WI38 (cell line): ENCODE measurements around the gene SPAST.
"Not testable (repeated sequence)": the region's sequence is repeated elsewhere in the genome, so short reads cannot be mapped to it uniquely, and the experiment has no call there.

ENCODE experiments used
- H3K4me3 ChIP-seq: 2 replicates; pipeline ENCODE4 v1.5.1; 2011; ENCODE audit warnings: low read depth, mild to moderate bottlenecking, control low read depth, low read length
- TF ChIP-seq, protein P1 (sequence below): IDR thresholded peaks from 2 replicates; pipeline ENCODE4 v1.5.1; 2012; ENCODE audit warnings: low read depth, mild to moderate bottlenecking, control low read depth, low read length

Gene SPAST, protein sequence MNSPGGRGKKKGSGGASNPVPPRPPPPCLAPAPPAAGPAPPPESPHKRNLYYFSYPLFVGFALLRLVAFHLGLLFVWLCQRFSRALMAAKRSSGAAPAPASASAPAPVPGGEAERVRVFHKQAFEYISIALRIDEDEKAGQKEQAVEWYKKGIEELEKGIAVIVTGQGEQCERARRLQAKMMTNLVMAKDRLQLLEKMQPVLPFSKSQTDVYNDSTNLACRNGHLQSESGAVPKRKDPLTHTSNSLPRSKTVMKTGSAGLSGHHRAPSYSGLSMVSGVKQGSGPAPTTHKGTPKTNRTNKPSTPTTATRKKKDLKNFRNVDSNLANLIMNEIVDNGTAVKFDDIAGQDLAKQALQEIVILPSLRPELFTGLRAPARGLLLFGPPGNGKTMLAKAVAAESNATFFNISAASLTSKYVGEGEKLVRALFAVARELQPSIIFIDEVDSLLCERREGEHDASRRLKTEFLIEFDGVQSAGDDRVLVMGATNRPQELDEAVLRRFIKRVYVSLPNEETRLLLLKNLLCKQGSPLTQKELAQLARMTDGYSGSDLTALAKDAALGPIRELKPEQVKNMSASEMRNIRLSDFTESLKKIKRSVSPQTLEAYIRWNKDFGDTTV

DNA sequence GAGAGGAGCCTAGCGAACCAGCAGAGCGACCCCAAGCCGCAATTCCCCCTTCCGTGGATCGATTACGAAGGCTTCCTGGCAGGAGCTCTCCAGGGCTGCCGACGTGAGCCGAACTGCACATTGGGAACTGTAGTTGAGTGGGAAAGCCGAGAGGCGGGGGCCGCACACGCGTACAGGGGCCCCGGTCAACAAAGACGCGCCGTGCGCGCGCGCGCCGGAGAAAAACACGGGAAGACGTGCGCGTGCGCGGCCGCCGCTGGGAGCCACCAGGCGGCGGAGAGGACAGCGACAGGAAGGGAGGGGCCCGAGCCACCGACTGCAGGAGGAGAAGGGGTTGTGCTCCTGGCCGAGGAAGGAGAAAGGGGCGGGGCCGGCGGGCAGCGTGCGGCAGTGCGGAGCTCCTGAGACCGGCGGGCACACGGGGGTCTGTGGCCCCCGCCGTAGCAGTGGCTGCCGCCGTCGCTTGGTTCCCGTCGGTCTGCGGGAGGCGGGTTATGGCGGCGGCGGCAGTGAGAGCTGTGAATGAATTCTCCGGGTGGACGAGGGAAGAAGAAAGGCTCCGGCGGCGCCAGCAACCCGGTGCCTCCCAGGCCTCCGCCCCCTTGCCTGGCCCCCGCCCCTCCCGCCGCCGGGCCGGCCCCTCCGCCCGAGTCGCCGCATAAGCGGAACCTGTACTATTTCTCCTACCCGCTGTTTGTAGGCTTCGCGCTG lies at the start of gene SPAST:
Gene SPAST, plus strand, starts transcription at position 247 of the 711 bp plus-strand sequence. Its CDS starts 276 bp downstream, at position 523.
- TF ChIP-seq, protein P1, sequence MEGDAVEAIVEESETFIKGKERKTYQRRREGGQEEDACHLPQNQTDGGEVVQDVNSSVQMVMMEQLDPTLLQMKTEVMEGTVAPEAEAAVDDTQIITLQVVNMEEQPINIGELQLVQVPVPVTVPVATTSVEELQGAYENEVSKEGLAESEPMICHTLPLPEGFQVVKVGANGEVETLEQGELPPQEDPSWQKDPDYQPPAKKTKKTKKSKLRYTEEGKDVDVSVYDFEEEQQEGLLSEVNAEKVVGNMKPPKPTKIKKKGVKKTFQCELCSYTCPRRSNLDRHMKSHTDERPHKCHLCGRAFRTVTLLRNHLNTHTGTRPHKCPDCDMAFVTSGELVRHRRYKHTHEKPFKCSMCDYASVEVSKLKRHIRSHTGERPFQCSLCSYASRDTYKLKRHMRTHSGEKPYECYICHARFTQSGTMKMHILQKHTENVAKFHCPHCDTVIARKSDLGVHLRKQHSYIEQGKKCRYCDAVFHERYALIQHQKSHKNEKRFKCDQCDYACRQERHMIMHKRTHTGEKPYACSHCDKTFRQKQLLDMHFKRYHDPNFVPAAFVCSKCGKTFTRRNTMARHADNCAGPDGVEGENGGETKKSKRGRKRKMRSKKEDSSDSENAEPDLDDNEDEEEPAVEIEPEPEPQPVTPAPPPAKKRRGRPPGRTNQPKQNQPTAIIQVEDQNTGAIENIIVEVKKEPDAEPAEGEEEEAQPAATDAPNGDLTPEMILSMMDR = peak; percentile 38
- H3K4me3 ChIP-seq = peak within 1 kb of the TSS; percentile 82

DNA sequence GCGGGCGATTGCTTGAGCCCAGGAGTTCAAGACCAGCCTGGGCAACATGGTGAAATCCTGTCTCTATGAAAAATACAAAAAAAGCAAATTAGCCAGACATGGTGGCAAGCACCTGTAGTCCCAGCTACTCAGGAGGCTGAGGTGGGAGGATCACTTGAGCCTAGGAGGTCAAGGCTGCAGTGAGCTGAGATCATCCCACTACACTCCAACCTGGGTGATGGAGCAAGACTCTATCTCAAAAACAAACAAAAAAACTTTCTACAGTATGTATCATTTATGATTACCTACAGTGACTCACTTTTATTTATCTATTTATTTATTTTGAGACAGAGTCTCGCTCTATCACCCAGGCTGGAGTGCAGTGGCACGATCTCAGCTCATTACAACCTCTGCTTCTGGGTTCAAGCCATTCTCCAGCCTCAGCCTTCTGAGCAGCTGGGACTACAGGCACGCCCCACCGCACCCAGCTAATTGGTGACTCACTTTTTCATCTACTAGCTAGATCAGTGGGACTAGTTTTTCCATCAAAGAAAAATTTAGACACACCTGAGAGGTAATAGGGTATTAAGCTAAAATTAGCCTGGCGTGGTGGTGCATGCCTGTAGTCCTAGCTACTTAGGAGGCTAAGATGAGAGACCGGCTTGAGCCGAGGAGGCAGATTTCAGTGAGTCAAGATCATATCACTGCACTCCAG lies 44.4 kb upstream of the SPAST start:
- not testable (repeated sequence) for H3K4me3 ChIP-seq

DNA sequence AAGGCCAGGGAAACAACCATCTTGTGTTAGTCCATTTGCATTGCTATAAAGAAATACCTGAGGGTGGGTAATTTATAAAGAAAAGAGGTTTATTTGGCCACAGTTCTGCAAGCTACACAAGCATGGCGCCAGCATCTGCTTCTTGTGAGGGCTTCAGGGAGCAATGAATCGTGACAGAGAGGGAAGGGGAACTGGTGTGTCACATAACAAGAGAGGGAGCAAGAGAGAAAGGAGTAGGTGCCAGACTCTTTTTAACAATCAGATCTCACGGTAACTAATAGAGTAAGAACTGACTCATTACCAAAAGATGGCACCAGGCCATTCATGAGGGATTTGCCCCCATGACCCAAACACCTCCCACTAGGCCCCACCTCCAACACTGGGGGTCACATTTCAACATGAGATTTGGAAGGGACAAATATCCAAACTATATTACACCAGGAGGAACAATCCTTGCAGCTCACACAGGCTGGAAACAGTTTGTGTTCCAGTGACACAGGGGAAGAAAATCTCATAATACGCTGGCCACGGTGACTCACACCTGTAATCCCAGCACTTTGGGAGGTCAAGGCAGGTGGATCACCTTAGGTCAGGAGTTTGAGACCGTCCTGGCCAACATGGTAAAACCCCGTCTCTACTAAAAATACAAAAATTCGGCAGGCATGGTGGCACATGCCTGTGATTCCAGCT lies 29.0 kb upstream of the SPAST start:
- H3K4me3 ChIP-seq = not testable (repeated sequence)

DNA sequence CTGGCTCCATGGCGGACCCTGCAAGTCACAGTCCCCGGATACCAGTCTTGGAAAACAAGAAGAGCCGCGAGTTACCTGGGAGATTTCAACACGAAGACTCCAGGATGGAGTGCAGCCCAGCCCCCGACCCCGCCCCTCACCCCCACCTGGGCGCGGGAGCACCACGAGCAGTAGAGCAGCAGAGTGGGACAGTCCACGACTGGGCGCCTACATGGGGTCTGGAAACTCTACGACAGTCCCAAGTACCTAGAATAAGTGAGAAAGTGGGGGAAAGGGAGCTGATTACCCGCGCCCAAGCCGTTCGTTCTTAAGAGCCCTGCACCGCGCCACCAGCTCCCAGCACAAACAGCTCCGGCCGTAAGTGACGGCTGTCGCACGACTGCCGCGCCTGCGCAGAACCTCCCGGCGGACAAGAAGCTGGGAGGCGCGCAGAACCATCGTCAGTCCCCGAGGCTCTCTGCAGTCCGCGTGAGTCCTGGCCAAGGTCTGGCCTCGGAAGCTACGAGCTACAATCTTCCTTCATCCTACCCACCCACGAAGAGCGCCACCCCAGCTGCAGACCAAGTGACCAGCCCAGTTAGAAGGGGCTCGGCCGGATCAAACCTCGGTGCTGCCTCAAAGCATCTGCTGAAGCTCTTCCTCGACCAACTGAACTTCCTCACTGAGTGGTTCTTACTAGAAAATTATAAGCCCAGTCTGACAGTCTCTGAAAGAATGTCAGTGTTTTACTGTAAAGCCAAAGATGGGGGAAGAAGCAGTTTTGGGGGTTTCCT lies 23.7 kb upstream of the SPAST start, which contains the start of gene DPY30:
Gene DPY30, minus strand, starts transcription at position 359 of the 773 bp plus-strand sequence. Its CDS starts 349 bp downstream, at position 10.
- H3K4me3 ChIP-seq = peak within 1 kb of the TSS; percentile 75
- TF ChIP-seq, protein P1 = no peak

DNA sequence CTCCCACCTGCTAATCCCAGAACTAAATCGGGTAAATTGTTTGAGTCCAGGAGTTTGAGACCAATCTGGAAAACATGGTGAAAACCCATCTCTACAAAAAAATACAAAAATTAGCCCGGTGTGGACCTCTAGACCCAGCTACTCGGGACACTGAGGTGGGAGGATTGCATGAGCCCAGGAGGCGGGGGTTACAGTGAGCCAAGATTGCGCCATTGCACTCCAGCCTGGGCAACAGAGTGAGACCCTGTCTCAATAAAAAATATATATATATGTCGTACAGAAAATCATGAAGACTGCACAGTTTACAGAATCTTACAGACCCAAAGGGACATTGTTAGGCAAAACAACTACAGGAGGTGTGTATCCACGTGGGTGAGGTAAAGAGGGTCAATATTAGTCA lies 19.8 kb upstream of the SPAST start:
- no peak overlapping the region for H3K4me3 ChIP-seq
- TF ChIP-seq, protein P1 = no peak

DNA sequence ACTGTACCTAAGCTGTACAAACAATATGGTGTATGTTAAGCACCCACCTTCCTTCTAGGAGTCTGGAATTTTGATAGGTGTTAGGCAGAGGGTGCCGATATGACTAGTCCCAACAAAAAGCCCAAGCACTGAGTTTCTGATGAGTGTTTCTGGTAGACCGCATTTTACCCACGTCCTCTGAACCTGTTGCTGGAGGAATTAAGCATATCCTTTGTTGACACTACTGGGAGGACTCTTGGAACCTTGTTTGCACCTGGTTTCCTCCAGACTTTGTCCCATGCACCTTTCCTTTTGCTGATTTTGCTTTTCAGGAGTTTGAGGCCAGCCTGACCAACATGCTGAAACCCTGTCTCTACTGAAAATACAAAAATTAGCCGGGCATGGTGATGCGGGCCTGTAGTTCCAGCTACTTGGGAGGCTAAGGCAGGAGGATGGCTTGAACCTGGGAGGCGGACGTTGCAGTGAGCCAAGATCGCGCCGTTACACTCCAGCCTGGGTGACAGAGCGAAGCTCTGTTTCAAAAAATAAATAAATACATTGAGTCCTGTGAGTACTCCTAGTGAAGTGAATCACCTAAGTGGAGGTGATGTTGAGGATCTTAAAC lies 11.4 kb upstream of the SPAST start:
- H3K4me3 ChIP-seq = no peak overlapping the region
- TF ChIP-seq, protein P1 = no peak

DNA sequence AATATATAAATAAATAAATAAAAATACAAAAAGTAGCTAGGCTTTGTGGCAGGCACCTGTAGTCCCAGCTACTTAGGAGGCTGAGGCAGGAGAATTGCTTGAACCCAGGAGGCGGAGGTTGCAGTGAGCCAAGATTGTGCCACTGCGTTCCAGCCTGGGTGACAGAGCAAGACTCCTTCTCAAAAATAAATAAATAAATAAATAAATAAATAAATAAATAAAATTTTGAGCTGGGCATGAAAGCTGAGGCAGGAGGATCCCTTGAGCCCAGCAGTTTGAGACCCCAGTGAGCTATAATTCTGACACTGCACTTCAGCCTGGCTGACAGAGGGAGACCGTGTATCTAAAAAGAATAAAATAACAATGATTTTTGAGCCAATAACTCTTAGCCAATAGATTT lies 8.8 kb upstream of the SPAST start:
- not testable (repeated sequence) for H3K4me3 ChIP-seq
